T-helper 1 cell treated with Interleukin-12 subunit alpha and Interleukin-12 subunit beta and Interleukin-4 antibody, amounts not matched to agents 30 ng/mL and 1 ng/mL, for 36 hours (primary cell): Measurements from ENCODE around the gene AMMECR1. TPM values are rescaled to one million over a fixed set of nuclear protein-coding genes. Genes with fewer than 3 reads are reported as not detected.
"Not testable (repeated sequence)": the region's sequence is repeated elsewhere in the genome, so short reads cannot be mapped to it uniquely, and the experiment has no call there.

ENCODE experiments used
- intact Hi-C: fragments of 100-400 bp; cut with micrococcal nuclease; formaldehyde crosslinking; loops from one replicate; pipeline ENCODE4 v1.15.1; 2024
- total RNA-seq: library from RNA; stranded (reverse); gene quantifications from 2 replicates; pipeline ENCODE4 v1.2.3, GENCODE V29; 2022

The AMMECR1 gene
- total RNA-seq, 1 donor from 2014 or later: 11.7 TPM

DNA sequence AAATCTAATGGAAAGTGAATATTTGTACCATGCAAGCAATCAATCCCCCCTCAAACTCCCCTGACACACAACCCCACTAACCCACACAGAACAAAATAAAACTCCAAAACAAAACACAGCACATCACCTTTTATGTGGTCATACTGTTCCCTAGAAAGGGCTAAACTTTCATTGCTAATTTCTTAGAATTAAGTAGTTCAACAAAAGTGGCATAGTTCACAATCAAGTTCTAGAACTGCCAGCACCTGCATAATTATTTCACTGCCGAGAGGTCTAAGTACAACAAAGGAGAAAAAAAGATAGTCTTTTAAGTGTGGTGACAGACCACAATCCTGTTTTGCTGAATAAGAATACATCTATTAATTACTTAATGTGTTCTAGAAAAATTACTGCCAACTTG lies 58.8 kb downstream of the AMMECR1 start:
- intact Hi-C loops: no loop called here

- intact Hi-C loops: no loop called here
These were observed 59.3 kb downstream of the AMMECR1 start for GRCh38 chrX:110258552-110258951.

- intact Hi-C loops: no loop called here
These were observed 60.0 kb downstream of the AMMECR1 start for GRCh38 chrX:110257889-110258288.

DNA sequence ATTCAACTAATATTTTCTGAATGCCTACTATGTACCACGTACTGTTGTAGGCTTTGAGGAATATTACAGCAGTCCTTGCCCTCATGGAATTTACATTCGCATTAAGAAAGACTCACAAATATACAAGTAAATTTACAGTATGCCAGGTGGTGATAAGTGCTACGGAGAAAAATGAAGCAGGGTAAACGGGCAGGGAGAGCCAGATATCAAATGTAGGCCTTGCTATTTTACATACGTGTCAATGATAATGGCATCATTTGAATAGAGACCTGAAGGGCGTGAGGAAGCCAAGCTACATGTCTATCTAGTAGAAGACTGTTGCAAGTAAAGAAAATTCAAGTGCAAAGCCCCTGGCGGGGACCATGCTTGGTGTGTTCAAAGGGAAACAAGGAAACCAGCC lies 65.2 kb downstream of the AMMECR1 start:
- intact Hi-C loops: no loop called here

DNA sequence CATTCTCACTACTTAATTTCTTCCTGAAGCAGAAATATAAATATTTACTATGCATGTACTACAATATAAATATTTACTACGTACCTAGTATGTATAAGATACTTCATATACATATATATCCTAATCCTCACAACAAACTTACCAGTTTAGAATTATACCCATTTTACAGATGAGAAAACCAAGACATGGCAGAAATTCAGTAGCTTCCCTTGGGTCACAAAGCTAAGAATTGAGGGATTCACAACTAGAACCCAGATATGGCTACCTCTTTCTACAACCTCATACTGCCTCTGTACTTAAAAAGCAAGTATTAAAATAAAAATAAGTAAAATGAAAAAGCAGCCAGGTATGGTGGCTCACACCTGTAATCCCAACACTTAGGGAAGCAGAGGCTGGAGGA lies 65.9 kb downstream of the AMMECR1 start:
- intact Hi-C loops: no loop called here

GRCh38 chrX:110251526-110251925 lies 66.4 kb downstream of the AMMECR1 start:
- intact Hi-C loops: no loop called here

- intact Hi-C loops: no loop called here
These were observed 67.0 kb downstream of the AMMECR1 start for GRCh38 chrX:110250847-110251246.

GRCh38 chrX:110248578-110248977 lies 69.3 kb downstream of the AMMECR1 start:
- intact Hi-C loops: no loop called here

DNA sequence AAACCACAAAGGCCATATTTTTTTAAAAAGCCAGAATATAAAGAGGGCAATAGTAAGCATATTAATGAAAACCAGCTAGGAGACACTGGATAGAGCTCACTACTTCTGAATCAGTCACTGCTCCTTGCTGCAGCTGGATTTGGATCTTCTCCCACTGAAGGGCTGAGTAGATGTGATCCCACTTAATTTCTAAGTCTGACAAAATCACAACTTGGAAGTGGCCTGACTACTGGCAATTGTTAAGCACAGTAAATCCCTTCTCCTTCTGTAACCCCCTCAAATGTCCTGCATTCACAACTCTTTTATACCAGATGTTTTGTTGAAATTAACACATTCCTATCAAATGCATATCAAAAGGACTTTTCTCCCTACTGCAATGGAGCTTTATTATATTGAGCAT lies 72.9 kb downstream of the AMMECR1 start:
- intact Hi-C loops: no loop called here

GRCh38 chrX:110242371-110242770 lies 75.5 kb downstream of the AMMECR1 start:
- intact Hi-C loops: no loop called here

- intact Hi-C loops: no loop called here
These were observed 76.1 kb downstream of the AMMECR1 start for GRCh38 chrX:110241816-110242215.

GRCh38 chrX:110238259-110238658 lies 79.6 kb downstream of the AMMECR1 start:
- intact Hi-C loops: not testable (repeated sequence)

GRCh38 chrX:110231485-110231884 lies 86.4 kb downstream of the AMMECR1 start:
- intact Hi-C loops: loop anchor here (5.0 kb wide), 2 partner anchors 36 to 694 kb away; partner anchors contain the start of gene NXT2

- intact Hi-C loops: loop anchor here (1.0 to 5.0 kb wide), 3 partner anchors 38 to 692 kb away; partner anchors contain the start of genes AMMECR1 and NXT2
These were observed 88.3 kb downstream of the AMMECR1 start for GRCh38 chrX:110229497-110230111.

GRCh38 chrX:110228453-110228852 lies 89.4 kb downstream of the AMMECR1 start:
- intact Hi-C loops: no loop called here

DNA sequence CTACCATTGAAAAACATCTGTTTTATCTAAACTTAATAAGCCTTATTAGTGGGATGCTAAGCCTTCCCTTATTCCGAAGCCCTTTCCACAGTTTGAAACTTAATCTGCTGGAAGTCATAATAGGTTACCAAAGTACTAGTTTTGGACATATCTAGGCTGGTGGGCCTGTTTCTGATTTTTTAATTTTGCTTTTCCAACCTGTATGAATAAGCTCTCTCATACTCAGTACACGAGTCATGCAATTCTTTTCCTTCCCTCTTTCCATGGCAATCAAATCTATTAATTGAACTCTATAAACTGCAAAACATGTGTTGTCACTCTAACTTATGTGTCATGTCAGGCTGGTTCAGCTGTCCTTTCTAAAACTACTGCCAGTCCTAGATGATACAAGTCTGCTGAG lies 91.0 kb downstream of the AMMECR1 start:
- intact Hi-C loops: no loop called here

GRCh38 chrX:110224926-110225617 lies 92.8 kb downstream of the AMMECR1 start:
- intact Hi-C loops: no loop called here

DNA sequence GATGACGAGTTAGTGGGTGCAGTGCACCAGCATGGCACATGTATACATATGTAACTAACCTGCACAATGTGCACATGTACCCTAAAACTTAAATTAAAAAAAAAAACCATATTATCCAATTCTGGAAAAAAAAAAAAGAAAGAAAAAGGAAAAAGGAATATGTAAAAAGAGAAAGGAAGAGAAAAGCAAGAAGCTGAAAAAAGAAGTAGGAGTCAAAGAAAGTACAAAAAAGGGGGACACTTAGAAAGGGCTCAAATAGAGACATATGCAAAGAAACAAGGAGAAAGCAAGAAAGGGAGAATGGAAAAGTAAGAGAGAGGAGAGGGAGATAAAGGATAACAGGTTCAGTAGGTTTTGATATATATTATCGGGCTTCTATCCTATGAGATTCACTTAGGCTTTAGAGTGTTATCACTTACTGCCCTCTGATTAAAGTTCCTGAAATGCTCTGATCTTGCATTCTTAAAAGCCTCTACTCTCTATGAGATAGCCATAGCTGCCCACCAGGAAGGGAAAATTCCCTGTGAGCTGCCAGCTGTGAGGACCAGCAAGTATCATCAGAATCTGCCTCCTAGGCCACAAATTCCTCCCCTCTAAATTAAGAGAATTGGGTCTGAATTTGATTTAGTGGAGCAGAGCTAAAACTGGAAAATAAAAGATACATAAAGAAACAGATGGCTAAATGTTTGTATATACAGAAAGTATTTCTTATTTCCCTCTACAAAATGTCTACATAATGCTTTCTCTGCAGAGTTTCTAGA lies 95.2 kb downstream of the AMMECR1 start:
- intact Hi-C loops: no loop called here

DNA sequence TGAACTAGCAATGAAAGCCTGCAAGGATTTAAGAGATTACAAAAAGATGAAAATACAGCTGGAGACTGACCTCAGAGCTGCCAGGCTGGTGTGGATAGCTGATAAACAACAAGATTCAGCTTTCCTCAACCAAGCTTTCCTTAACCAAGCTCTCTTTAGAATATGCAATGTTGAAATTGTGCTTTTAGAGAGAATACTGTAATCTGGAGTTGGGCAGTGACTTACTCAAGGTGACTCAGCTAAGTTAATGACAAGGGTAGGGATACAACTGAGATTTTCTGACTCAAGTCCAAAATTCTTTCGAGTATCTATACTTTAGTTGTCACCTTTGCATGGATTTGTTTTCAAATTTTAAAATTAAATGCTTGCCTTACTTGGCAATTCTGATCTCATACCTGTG lies 98.0 kb downstream of the AMMECR1 start:
- intact Hi-C loops: no loop called here

DNA sequence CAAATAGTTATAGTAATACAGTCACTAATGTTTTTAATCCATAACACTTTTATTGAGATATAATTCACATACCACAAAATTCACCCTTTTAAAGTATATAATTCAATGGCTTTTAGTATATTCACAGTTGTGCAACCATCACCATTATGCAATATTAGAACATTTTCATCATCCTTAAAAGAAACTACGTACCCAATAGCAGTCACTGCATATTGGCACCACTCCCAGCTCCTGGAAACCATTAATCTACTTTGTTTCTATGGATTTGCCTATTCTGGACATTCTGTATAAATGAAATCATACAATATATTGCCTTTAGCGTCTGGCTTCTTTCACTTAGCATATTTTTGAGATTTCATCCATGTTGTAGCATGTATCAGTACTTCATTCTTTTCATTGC lies 99.3 kb downstream of the AMMECR1 start:
- intact Hi-C loops: no loop called here

DNA sequence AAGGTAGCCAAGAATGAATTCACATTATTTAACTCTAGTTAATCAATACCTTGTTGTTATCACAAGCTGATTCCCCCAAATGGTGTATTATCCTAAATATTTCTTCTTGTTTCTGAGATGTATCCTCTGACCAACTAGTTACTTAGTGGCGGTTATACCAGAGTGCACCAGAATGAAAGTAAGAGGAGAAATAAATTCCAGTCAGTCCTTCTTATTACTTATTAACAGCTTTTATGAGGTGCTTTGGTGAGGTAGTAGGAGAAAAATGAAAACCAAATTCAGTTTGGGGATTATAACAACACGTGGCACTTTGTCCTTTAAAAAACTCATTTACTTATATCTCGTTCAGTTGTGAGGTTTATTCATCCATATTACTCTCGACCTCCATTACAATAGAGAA lies 101.9 kb downstream of the AMMECR1 start:
- intact Hi-C loops: no loop called here

DNA sequence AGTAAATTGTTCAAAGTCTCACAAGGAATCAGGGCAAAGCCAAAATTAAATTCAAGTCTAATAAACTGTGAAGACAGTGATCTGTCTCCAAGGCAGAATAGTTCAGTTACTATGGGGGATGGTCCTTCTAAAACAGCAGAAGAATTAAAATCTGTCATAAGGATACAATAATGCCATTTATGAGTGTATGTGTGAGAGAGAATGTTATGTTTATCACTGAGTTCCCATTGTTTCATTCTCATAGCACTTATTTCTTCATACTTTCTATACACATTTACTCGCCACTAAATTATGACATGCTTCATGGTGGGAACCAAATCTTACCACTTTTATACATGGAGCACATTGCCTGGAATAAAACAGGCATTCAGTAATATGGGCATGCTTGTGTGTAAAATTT lies 102.5 kb downstream of the AMMECR1 start:
- intact Hi-C loops: no loop called here
